ENCODE measurements around the gene PKMYT1. TPM values are rescaled to one million over a fixed set of nuclear protein-coding genes. Genes with fewer than 3 reads are reported as not detected.

Gene PKMYT1
- total RNA-seq, 2 experiments from 2014 or later = 104 to 195 TPM

- CTCF ChIA-PET (ENCODE audit: unreplicated experiment) = no interaction called here
- Histone ChIP-seq H3K4me2 (ENCODE audit: low read length) (no peak overlapping the region), H3K79me2 (ENCODE audit: insufficient read depth, low read depth, low read length) (no peaks in the 10 kb centered on the region), H4K20me1 (ENCODE audit: insufficient read depth, low read length) (no peaks in the 10 kb centered on the region), H2AFZ (ENCODE audit: low read length) (no peak overlapping the region), H3K4me3 (ENCODE audit: low read depth, low read length, poor library complexity, severe bottlenecking) (no peak overlapping the region), H3K9me2 (ENCODE audit: insufficient read depth, low read length) (no peaks in the 10 kb centered on the region), H3K4me1 (ENCODE audit: insufficient read depth, low read length, poor library complexity, severe bottlenecking) (no peaks in the 10 kb centered on the region), H3K36me3 (ENCODE audit: insufficient read depth, low read length) (no peaks in the 10 kb centered on the region), H3K9me3 (ENCODE audit: low read length) (no peaks in the 10 kb centered on the region), H3K27ac (ENCODE audit: low read depth, low read length, poor library complexity, severe bottlenecking) (no peak overlapping the region)
- intact Hi-C loops (cut with micrococcal nuclease; ENCODE audit: unreplicated experiment) = no loop called here
- DNase-seq (ENCODE audit: low spot score) = no peak
- POLR2A ChIA-PET = no interaction called here
- BruUV-seq (replicated peaks) = no TSS peak
- TF ChIP-seq CTCF (conservative IDR thresholded peaks at IDR 0.05; ENCODE audit: low read length) (no peak), EZH2phosphoT487 (IDR thresholded peaks at IDR 0.05; ENCODE audit: borderline replicate concordance, low read depth, low read length) (no peak)
These were observed 12.3 kb upstream of the PKMYT1 start for GRCh38 chr16:2992383-2993081.

GRCh38 chr16:2991566-2992261 lies 11.5 kb upstream of the PKMYT1 start:
- BruUV-seq (replicated peaks) = no TSS peak
- Histone ChIP-seq H3K9me3 (ENCODE audit: low read length) (no peaks in the 10 kb centered on the region), H2AFZ (ENCODE audit: low read length) (no peak overlapping the region), H3K4me3 (ENCODE audit: low read depth, low read length, poor library complexity, severe bottlenecking) (no peak overlapping the region), H3K4me2 (ENCODE audit: low read length) (no peak overlapping the region), H3K79me2 (ENCODE audit: insufficient read depth, low read depth, low read length) (no peaks in the 10 kb centered on the region), H3K9me2 (ENCODE audit: insufficient read depth, low read length) (no peaks in the 10 kb centered on the region), H4K20me1 (ENCODE audit: insufficient read depth, low read length) (no peaks in the 10 kb centered on the region), H3K27ac (ENCODE audit: low read depth, low read length, poor library complexity, severe bottlenecking) (no peak overlapping the region), H3K36me3 (ENCODE audit: insufficient read depth, low read length) (no peaks in the 10 kb centered on the region), H3K4me1 (ENCODE audit: insufficient read depth, low read length, poor library complexity, severe bottlenecking) (no peaks in the 10 kb centered on the region)
- TF ChIP-seq EZH2phosphoT487 (IDR thresholded peaks at IDR 0.05; ENCODE audit: borderline replicate concordance, low read depth, low read length) (no peak), CTCF (conservative IDR thresholded peaks at IDR 0.05; ENCODE audit: low read length) (no peak)
- POLR2A ChIA-PET = no interaction called here
- DNase-seq (ENCODE audit: low spot score) = no peak
- intact Hi-C loops (cut with micrococcal nuclease; ENCODE audit: unreplicated experiment) = no loop called here
- CTCF ChIA-PET (ENCODE audit: unreplicated experiment) = no interaction called here

- H3K79me2 ChIP-seq (ENCODE audit: insufficient read depth, low read depth, low read length) = no peaks in the 10 kb centered on the region
- H3K4me3 ChIP-seq (ENCODE audit: low read depth, low read length, poor library complexity, severe bottlenecking) = no peak overlapping the region
- intact Hi-C loops (cut with micrococcal nuclease; ENCODE audit: unreplicated experiment) = no loop called here
- BruUV-seq (replicated peaks) = no TSS peak
- H4K20me1 ChIP-seq (ENCODE audit: insufficient read depth, low read length) = no peaks in the 10 kb centered on the region
- no peaks in the 10 kb centered on the region for H3K36me3 ChIP-seq (ENCODE audit: insufficient read depth, low read length)
- H3K4me2 ChIP-seq (ENCODE audit: low read length) = no peak overlapping the region
- no peak overlapping the region for H2AFZ ChIP-seq (ENCODE audit: low read length)
- H3K9me2 ChIP-seq (ENCODE audit: insufficient read depth, low read length) = no peaks in the 10 kb centered on the region
- CTCF ChIA-PET (ENCODE audit: unreplicated experiment) = no interaction called here
- POLR2A ChIA-PET = no interaction called here
- DNase-seq (ENCODE audit: low spot score) = no peak
- no peaks in the 10 kb centered on the region for H3K4me1 ChIP-seq (ENCODE audit: insufficient read depth, low read length, poor library complexity, severe bottlenecking)
- TF ChIP-seq CTCF (conservative IDR thresholded peaks at IDR 0.05; ENCODE audit: low read length) (no peak), EZH2phosphoT487 (IDR thresholded peaks at IDR 0.05; ENCODE audit: borderline replicate concordance, low read depth, low read length) (no peak)
- no peak overlapping the region for H3K27ac ChIP-seq (ENCODE audit: low read depth, low read length, poor library complexity, severe bottlenecking)
- H3K9me3 ChIP-seq (ENCODE audit: low read length) = no peaks in the 10 kb centered on the region
These were observed 10.6 kb upstream of the PKMYT1 start for GRCh38 chr16:2990891-2991290.
